Psoas muscle (tissue), 8 donors: ENCODE measurements around the gene GEMIN5. TPM values are rescaled to one million over a fixed set of nuclear protein-coding genes. Genes with fewer than 3 reads are reported as not detected.

ENCODE experiments used
- ATAC-seq, 4 donors: fragments of 200-7000 bp; cut with Tn5 transposase; one replicate each; pipeline ENCODE4 v1.9.1; 2020; ENCODE audit warnings: moderate library complexity in 3 of 4, mild to moderate bottlenecking in 2 of 4
- DNase-seq, 2 donors: peaks; one replicate each; pipeline ENCODE4 v3.0.0-alpha.2; 2020
- H3K27ac ChIP-seq: fragments of 200-600 bp; one replicate; pipeline ENCODE4 v1.8.0; 2022
- H3K27me3 ChIP-seq, 3 donors: fragments of 200-600 bp in 1 of 3; one replicate each; pipeline versions ENCODE4 v1.6.1 to v1.8.0; 2013 to 2022; ENCODE audit warnings: low read length in 2 of 3, mild to moderate bottlenecking in 2 of 3, moderate library complexity in 1 of 3; ENCODE audit not compliant: insufficient read depth in 3 of 3
- H3K36me3 ChIP-seq, 2 donors: fragments of 200-600 bp in 1 of 2; one replicate each; pipeline versions ENCODE4 v1.6.1 to v1.8.0; 2013 to 2022; ENCODE audit warnings: low read depth in 1 of 2, mild to moderate bottlenecking in 1 of 2, moderate library complexity in 1 of 2; ENCODE audit not compliant: insufficient read depth in 1 of 2
- H3K4me1 ChIP-seq: fragments of 200-600 bp; one replicate; pipeline ENCODE4 v1.8.0; 2022
- H3K4me3 ChIP-seq: fragments of 200-600 bp; one replicate; pipeline ENCODE4 v1.8.0; 2022; ENCODE audit warnings: mild to moderate bottlenecking
- H3K9me3 ChIP-seq: fragments of 200-600 bp; one replicate; pipeline ENCODE4 v1.8.0; 2022
- WGBS, 3 donors: extraction: QIAGEN DNeasy Blood & Tissue Kit; methylation state at CpG; one replicate each; pipeline versions ENCODE4 v1.1.6 to v1.1.7; 2013; 5-methylcytosine and 5-hydroxymethylcytosine counted together
- intact Hi-C, 2 donors: fragments of 100-400 bp; cut with DNase I; formaldehyde crosslinking; loops; one replicate each; pipeline versions ENCODE4 v1.11.0 to v1.14.2; 2022
- polyA plus RNA-seq, 3 donors: library from polyadenylated mRNA; stranded (reverse); fragments of 200-250 nt; gene quantifications; one replicate each; pipeline ENCODE4 v1.2.3, GENCODE V29; 2013
- total RNA-seq, 4 donors: library from RNA; stranded (reverse); fragmentation: NEBNext Ultra II Directional in 2 of 4; extraction: Animal tissue kit (Norgen Biotek cat#: 25700) in 2 of 4; gene quantifications; one replicate each; pipeline versions ENCODE4 v1.2.1 to v1.2.4, GENCODE V29; 2021 to 2023
- TF ChIP-seq, protein P1 (sequence below): fragments of 200-600 bp; IDR thresholded peaks from one replicate; pipeline ENCODE4 v1.8.0; 2022; ENCODE audit warnings: antibody characterized with exemption
- donor health status: healthy with polysubstance abuse.
- donor health status: DM: no; HTN: no; CAD: no; lungs with moderate emphysema.
- donor health status: Bipolar disorder and iron deficiency.
- donor health status: healthy.
- donor health status: DM: yes; HTN: yes; CAD: no.
- donor health status: DM: no; HTN: no; CAD: no.
- donor health status: DM: no; HTN: no; CAD: no.
- donor health status: DM: yes; HTN: yes; CAD: no.

GEMIN5 gene
- total and polyA plus RNA-seq, 7 donors = 6.6 to 23.1 (median 16.7) TPM

DNA sequence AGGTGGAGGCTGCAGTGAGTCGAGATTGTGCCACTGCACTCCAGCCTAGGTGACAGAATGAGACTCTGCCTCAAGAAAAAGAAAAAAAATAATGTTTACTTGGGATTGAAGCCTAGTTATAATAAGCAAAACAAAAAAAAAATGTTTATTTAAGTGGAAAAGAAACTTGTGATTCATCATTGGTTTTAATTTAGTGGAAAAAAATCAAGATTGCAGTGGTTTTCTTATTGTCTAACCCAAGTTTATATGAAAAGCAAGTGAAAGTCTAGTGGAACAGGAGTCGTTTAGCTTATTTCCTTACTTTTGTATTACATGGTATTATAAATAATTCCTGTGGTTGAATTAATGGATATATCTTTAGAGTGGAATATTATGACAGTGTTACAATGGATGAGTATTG lies 71.2 kb downstream of the GEMIN5 start:
- 86 to 89% (median 88%) methylated on average over 2 of the region's 2 CpGs for WGBS, 3 donors
- no peak for DNase-seq
- Histone ChIP-seq H3K4me1 (peaks cover 7% of the 10 kb centered on the region), H3K9me3 (no peaks in the 10 kb centered on the region), H3K36me3 (peaks cover 5 to 82% of the 10 kb centered on the region in 2 donors), H3K27ac (no peak overlapping the region), H3K27me3 (no peaks in the 10 kb centered on the region), H3K4me3 (no peak overlapping the region)
- intact Hi-C loops = no loop called here
- TF ChIP-seq, protein P1, sequence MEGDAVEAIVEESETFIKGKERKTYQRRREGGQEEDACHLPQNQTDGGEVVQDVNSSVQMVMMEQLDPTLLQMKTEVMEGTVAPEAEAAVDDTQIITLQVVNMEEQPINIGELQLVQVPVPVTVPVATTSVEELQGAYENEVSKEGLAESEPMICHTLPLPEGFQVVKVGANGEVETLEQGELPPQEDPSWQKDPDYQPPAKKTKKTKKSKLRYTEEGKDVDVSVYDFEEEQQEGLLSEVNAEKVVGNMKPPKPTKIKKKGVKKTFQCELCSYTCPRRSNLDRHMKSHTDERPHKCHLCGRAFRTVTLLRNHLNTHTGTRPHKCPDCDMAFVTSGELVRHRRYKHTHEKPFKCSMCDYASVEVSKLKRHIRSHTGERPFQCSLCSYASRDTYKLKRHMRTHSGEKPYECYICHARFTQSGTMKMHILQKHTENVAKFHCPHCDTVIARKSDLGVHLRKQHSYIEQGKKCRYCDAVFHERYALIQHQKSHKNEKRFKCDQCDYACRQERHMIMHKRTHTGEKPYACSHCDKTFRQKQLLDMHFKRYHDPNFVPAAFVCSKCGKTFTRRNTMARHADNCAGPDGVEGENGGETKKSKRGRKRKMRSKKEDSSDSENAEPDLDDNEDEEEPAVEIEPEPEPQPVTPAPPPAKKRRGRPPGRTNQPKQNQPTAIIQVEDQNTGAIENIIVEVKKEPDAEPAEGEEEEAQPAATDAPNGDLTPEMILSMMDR = no peak
- ATAC-seq = no peak

DNA sequence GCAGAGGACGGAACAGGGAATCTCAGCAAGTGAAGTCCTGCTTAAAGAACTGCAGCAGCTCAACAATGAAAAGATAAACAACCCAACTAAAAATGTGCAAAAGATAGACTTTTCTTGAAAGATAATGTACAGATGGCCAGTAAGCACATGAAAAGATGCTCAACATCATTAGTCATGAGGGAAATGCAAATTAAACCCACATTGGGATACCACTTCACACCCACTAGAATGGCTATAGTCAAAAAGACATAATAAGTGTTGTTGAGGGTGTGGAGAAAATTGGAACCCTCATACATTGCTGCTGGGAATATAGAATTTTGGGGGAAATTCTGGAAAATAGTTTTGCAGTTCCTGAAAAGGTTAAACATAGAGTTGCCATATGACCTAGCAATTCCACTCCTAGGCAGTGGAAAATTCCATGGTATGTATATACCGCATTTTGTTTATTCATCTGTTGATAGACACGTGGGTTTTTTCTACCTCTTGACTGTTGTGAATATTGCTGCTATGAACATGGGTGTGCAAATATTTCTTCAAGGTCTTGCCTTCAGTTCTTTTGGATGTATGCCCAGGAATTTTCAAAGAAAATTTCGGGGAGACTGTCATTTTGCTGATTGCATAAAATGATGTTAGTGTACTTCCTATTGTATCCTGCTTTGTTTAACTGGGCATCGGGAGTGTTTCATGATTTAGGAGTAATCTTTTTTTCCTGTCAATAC lies 72.4 kb downstream of the GEMIN5 start:
- no peak for DNase-seq
- peaks cover 15% of the 10 kb centered on the region for H3K4me1 ChIP-seq
- ATAC-seq = no peak
- TF ChIP-seq, protein P1 = no peak
- 58 to 75% (median 74%) methylated on average over 5 of the region's 5 CpGs for WGBS, 3 donors
- intact Hi-C loops = no loop called here
- H3K27ac ChIP-seq = no peak overlapping the region
- no peaks in the 10 kb centered on the region for H3K9me3 ChIP-seq
- no peak overlapping the region for H3K4me3 ChIP-seq
- peaks cover 2 to 70% of the 10 kb centered on the region in 2 donors for H3K36me3 ChIP-seq
- no peaks in the 10 kb centered on the region for H3K27me3 ChIP-seq

DNA sequence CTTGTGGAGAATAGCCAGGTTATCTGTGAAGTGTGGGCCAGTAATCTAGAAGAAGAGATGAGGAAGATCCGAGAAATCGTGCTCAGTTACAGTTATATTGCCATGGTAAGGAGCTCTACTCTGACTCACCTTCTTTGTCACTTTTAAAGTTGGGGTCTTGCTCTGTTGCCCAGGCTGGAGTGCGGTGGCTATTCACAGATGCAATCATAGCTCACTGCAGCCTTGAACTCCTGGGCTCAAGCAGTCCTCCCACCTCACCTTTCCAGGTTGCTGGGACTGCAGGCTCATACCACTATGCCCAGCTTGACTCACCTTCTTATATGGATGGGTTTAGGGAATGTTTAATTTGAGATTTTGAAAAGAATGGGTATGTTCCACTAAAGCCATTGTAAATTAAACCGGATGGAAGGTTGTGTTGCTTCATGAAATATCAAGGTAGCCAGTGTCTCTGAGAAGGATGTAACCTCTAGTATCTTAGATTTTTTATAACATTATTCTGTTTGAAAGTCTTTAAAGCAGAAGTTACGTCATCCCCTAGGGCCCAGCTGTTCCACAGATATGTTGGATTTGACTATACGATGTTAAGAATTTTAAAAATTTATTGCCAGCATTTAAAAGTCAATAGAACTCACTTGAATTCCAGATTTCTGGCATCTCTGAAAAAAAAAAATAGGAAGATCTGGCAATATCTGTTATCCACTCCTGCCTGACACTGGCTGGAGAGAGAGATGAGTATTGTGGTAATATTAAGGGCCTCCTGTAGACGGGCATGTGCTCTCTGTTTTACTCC lies 74.5 kb downstream of the GEMIN5 start:
- Histone ChIP-seq H3K4me1 (peaks cover 29% of the 10 kb centered on the region), H3K27me3 (no peaks in the 10 kb centered on the region), H3K27ac (no peak overlapping the region), H3K36me3 (peaks cover 0 to 54% of the 10 kb centered on the region in 2 donors), H3K4me3 (no peak overlapping the region), H3K9me3 (no peaks in the 10 kb centered on the region)
- 75 to 92% (median 77%) methylated on average over 7 of the region's 7 CpGs for WGBS, 3 donors
- intact Hi-C loops = no loop called here
- DNase-seq (no peak), ATAC-seq (no peak)
- TF ChIP-seq, protein P1 = no peak

DNA sequence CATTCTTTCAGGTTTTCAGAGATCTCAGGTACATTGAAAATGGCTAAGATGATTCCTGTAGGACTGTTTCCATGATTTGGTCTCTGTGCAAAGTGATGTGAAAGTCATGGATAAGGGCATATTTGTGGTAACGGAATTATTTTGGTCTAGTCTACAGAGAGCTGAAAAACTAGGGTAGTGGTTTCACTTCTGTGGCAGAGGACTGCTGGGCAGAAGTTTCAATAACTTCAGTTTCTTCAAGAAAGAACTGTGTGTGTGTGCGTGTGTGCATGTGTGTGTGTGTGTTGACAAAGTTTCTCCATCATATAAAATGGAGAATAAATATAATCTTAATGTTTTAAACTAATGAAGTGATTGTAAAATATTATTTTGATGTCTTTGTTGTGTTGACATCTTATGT lies 75.2 kb downstream of the GEMIN5 start:
- WGBS, 3 donors = 79 to 87% (median 86%) methylated on average over 2 of the region's 2 CpGs
- H3K4me1 ChIP-seq = peaks cover 29% of the 10 kb centered on the region
- intact Hi-C loops = no loop called here

More for the DNA sequence above, 75.2 kb downstream of the GEMIN5 start:
- TF ChIP-seq, protein P1 = no peak
- Histone ChIP-seq H3K27ac (no peak overlapping the region), H3K27me3 (no peaks in the 10 kb centered on the region), H3K36me3 (peaks cover 0 to 47% of the 10 kb centered on the region in 2 donors), H3K9me3 (no peaks in the 10 kb centered on the region), H3K4me3 (no peak overlapping the region)
- no peak for ATAC-seq
- no peak for DNase-seq
